HuH-7 (cell line): ENCODE results near the gene CLSTN1.
"Not testable (repeated sequence)": the region's sequence is repeated elsewhere in the genome, so short reads cannot be mapped to it uniquely, and the experiment has no call there.

Experiments used
- DNase-seq: peaks from one replicate; pipeline ENCODE4 v3.0.0; 2011; ENCODE audit warnings: low spot score

The CLSTN1 gene

GRCh38 chr1:9825093-9826074, 1.6 kb upstream of the CLSTN1 start:
- no peak for DNase-seq

- DNase-seq: no peak
Observed at GRCh38 chr1:9824702-9825089, 931 bp upstream of the CLSTN1 start.

DNA sequence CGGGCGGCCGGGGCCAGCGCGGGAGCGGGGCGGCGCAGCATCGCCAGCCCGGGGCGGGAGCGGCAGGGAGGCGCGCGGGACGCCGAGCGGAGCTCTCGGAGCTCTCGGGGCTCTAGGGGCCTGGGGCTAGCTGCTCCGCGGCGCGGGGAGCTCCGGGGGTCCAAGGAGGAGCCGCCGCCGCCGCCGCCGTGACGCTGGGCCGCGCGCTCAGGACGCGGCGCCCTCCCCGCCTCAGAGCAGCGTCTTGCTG, 147 bp downstream of the CLSTN1 start:
- no peak for DNase-seq

GRCh38 chr1:9822897-9823692, 670 bp downstream of the CLSTN1 start:
- DNase-seq: no peak

GRCh38 chr1:9822490-9822889, 1.3 kb downstream of the CLSTN1 start:
- DNase-seq: no peak

DNA sequence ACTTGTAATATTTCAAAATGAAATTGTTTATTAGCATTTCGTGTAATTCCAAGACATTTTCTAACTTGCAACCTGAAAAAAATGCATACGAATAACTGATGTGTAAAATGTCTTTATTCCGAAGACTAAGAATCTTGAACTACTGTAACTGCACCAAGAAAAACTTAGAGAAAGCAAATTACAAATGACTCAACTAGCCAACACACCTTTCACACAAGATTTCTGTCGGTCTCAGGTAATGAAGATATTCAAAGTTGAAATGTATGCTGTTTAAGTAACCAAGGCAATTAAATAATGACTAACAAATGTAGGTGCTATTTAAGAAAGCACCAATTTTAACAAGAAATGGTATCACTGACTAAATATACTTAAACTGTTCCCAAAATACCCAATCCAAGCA, 2.1 kb downstream of the CLSTN1 start:
- no peak for DNase-seq

DNA sequence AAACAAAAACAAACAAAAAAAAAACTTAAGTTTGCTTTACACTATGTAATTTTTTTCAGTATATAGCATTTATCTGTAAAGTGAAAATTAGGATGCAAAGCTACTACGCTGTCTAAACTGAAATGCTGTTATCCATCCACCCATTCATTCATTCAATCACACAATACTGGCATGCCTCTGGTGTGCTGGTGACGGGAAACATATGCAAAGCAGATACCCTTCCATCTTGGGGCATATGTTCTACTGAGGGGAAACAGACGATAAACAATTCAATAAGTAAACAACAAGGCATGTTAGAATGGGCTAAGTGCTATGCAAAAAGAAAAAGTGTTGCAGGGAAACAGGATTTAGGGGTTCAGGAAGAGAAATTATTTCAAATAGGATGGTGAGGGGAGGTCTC, 3.2 kb downstream of the CLSTN1 start:
- DNase-seq: no peak

- DNase-seq: no peak
Observed at GRCh38 chr1:9817734-9818133, 6.0 kb downstream of the CLSTN1 start.

GRCh38 chr1:9816199-9816598, 7.6 kb downstream of the CLSTN1 start:
- DNase-seq: no peak

- DNase-seq: no peak
Observed at GRCh38 chr1:9815150-9815549, 8.6 kb downstream of the CLSTN1 start.

- no peak for DNase-seq
Observed at GRCh38 chr1:9814619-9815018, 9.1 kb downstream of the CLSTN1 start.

DNA sequence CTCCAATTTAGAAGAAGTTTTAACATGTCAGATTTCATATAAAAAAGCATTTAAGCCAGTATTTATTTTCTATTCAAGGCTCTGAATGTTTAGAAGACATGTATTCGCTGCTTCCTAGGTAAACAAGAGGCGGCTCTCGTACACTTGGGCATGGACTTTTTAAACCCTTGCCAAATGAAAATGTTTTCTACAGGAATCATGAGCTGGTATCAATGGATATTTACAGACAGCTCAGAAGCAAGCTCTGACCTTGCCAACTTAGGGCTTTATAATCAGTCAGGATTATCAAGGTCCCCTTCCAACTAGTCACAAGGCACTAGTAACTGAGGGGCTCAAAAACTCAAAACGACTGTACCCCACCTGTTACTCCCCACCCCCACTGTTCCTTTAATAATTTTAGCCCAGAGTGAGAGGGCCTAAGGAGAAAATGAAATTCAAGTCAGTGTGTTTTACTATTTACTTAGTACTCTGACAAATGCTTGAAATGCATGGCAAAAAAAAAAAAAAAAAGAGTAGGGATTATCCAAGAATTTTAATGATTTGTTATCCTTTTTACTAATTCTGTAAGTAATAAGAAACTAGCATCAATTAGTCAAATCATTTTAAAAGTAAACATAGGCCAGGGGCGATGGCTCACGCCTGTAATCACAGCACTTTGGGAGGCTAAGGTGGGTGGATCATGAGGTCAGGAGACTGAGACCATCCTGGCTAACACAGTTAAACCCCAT, 12.4 kb downstream of the CLSTN1 start:
- no peak for DNase-seq

DNA sequence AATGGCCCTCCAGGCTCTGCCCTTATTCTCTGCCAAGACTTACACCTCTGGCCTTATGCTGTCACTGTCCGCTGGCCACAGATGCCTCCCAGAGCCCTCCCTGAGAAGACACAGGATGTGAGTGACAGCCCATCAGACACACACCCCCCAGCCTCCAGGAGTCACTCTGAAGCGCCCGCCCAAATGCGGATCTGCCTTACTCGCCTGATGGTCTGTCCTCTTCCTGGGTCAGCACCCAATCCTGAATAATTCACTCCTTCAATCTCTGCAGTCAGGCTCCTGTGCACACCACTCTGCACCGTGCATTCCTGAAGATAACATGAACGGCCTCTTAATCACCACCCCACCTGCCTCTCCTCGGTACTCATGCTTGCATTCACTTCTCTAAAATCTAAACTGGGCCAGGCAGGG, 14.7 kb downstream of the CLSTN1 start:
- no peak for DNase-seq

DNA sequence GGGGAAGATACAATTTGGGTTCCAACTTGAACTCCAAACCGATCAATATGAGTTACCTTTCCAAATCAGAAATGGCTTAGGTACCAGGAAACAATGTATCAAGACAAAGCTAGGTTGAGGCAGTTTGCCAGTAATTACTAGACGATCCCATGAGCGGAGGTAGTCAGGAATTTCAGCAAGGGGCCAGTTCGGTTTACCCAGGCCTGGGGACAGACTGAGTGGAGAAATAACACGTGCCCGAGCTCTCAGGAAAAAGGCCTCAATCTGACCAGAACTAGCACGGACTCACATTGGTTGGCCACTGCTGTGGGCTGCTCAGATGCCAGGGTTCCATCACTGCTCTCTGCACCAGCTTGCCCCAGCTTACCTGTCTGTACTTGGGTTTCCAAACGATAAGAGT, 15.3 kb downstream of the CLSTN1 start:
- DNase-seq: no peak

- no peak for DNase-seq
Observed at GRCh38 chr1:9807541-9807940, 16.2 kb downstream of the CLSTN1 start.

DNA sequence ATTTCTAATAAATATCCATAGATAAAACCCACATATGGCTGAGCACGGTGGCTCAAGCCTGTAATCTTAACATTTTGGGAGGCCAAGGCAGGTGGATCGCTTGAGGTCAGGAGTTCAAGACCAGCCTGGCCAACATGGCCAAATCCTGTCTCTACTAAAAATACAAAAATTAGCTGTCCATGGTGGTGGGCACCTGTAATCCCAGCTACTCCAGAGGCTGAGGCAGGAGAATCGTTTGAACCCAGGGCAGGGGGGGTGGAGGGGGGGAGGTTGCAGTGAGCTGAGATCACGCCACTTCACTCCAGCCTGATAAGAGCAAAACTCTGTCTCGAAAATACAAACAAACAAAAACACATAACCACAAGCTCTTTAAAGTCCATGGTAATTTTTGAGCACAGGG, 17.8 kb downstream of the CLSTN1 start:
- DNase-seq: not testable (repeated sequence)

DNA sequence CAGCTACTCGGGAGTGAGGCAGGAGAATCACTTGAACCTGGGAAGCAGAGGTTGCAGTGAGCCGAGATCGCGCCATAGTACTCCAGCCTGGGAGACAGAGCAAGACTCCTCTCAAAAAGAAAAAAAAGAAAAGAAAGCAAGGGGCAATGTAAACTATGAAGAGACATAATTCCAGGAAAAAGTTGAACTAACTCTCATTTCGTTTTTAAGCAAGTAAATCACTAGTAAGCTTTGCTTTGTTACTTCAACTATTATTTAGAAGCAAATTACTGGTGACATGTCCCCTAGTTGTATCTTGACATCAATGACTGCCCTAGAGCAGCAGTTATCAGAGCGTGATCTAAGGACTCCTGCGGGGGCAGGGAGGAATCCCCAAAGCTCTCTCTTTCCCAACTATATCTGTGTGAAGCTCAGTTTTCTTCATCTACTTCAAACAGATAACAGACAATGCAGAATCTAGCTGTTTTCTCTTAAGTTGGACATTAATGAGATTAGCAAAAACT, 18.7 kb downstream of the CLSTN1 start:
- DNase-seq: no peak

GRCh38 chr1:9803003-9803918, 20.5 kb downstream of the CLSTN1 start:
- DNase-seq: not testable (repeated sequence)

GRCh38 chr1:9801909-9802308, 21.9 kb downstream of the CLSTN1 start:
- no peak for DNase-seq

GRCh38 chr1:9798236-9799130, 25.3 kb downstream of the CLSTN1 start:
- DNase-seq: no peak
